Adrenal gland (tissue), 12 donors: ENCODE results near the gene ZNF548. TPM values are rescaled to one million over a fixed set of nuclear protein-coding genes. Genes with fewer than 3 reads are reported as not detected.
"Not testable (repeated sequence)": the region's sequence is repeated elsewhere in the genome, so short reads cannot be mapped to it uniquely, and the experiment has no call there.

Experiments used
- DNase-seq, 7 donors: peaks; one replicate each; pipeline ENCODE4 v3.0.0-alpha.2; 2019 to 2020
- H3K27ac ChIP-seq, 5 donors: fragments of 200-600 bp; sonication (generic) in 4 of 5; 1 replicate in 3 of 5; 2 replicates in 2 of 5; pipeline versions ENCODE4 v1.5.1 to v1.8.0; 2016 to 2020; ENCODE audit warnings: mild to moderate bottlenecking in 1 of 5
- H3K27me3 ChIP-seq: fragments of 200-600 bp; 2 replicates; pipeline ENCODE4 v1.8.0; 2021
- H3K36me3 ChIP-seq, 2 donors: fragments of 200-600 bp; replicated peaks in 1 of 2; 1 replicate in 1 of 2; 2 replicates in 1 of 2; pipeline versions ENCODE4 v1.5.1 to v1.8.0; 2018 to 2022
- H3K4me1 ChIP-seq, 2 donors: fragments of 200-600 bp; replicated peaks in 1 of 2; 1 replicate in 1 of 2; 2 replicates in 1 of 2; pipeline versions ENCODE4 v1.5.1 to v1.8.0; 2018 to 2021
- H3K4me3 ChIP-seq, 4 donors: fragments of 200-600 bp; sonication (generic) in 3 of 4; one replicate each; pipeline ENCODE4 v1.5.1; 2016 to 2018
- H3K9me3 ChIP-seq, 3 donors: fragments of 200-600 bp; sonication (generic) in 1 of 3; replicated peaks in 1 of 3; 1 replicate in 2 of 3; 2 replicates in 1 of 3; pipeline versions ENCODE4 v1.5.1 to v1.8.0; 2016 to 2021
- POLR2A ChIP-seq, 2 donors: fragments of 450-650 bp; IDR thresholded peaks; one replicate each; pipeline ENCODE4 v1.6.1; 2017; ENCODE audit warnings: antibody characterized with exemption in 2 of 2, mild to moderate bottlenecking in 2 of 2, moderate library complexity in 1 of 2
- WGBS, 4 donors: extraction: QIAGEN DNeasy Blood & Tissue Kit in 2 of 4; methylation state at CpG; one replicate each; pipeline versions ENCODE4 v1.1.5 to v1.1.7; 2013 to 2017; 5-methylcytosine and 5-hydroxymethylcytosine counted together
- intact Hi-C, 2 donors: fragments of 100-400 bp; cut with DNase I; formaldehyde crosslinking; loops; one replicate each; pipeline versions ENCODE4 v1.14.1 to v1.15.0; 2022 to 2023
- polyA plus RNA-seq, 3 donors: library from polyadenylated mRNA; stranded (reverse); fragments of 200-250 nt in 2 of 3; fragments of 350-450 nt in 1 of 3; fragmentation: Illumina TruSeq in 1 of 3; extraction: RNeasy Lipid Tissue Mini Kit (QIAGEN cat#74804) in 1 of 3; gene quantifications; one replicate each; pipeline ENCODE4 v1.2.3, GENCODE V29; 2013 to 2014
- total RNA-seq, 9 donors: library from RNA; depleted of rRNA in 4 of 9; stranded (reverse); fragments of >200 nt in 4 of 9; fragments of 120-200 nt in 1 of 9; fragmentation: NEBNext Ultra II Directional in 1 of 9; extraction: Animal tissue kit (Norgen Biotek cat#: 25700) in 1 of 9; gene quantifications; one replicate each; pipeline versions ENCODE4 v1.1.0 to v1.2.4, GENCODE V29; 2013 to 2023
- TF ChIP-seq, protein P1 (sequence below), 6 experiments: fragments of 450-650 bp in 4 of 6; fragments of 200-600 bp in 2 of 6; sonication (generic) in 1 of 6; IDR thresholded peaks; 1 replicate in 5 of 6; 2 replicates in 1 of 6; pipeline versions ENCODE4 v1.5.1 to v1.8.0; 2016 to 2021; ENCODE audit warnings: antibody characterized with exemption in 6 of 6, mild to moderate bottlenecking in 2 of 6, moderate library complexity in 1 of 6
- donor health status: healthy with polysubstance abuse.
- donor health status: Bipolar disorder and iron deficiency.
- donor health status: DM: yes; HTN: yes; CAD: no.
- donor health status: DM: no; HTN: no; CAD: no.
- donor health status: DM: no; HTN: no; CAD: no.
- donor health status: DM: yes; HTN: yes; CAD: no.

Gene ZNF548
- total and polyA plus RNA-seq, 12 donors = 4.6 to 21.7 (median 13.2) TPM

DNA sequence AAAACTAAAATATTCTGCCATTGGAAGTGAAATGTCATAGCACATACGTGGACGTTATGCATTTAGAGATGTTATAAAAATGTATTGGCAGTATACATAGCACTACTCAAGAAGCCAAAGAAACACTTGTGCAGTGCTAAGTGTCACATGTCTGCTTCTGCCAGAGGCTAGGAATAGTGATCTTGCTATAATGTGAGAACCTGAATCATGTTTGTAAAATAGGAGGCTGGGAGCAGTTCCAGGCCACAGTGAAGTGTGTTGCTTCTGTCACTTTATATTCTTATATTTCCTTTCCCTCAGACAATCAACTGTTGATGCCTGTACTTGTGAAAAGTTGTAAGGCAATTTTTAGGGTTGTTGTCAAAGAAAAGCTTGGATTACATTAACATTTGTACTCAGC lies 22.9 kb upstream of the ZNF548 start:
- H3K27me3 ChIP-seq = no peaks in the 10 kb centered on the region
- WGBS, 4 donors = 91 to 93% (median 92%) methylated on average over 2 of the region's 2 CpGs
- H3K4me3 ChIP-seq = no peak overlapping the region
- TF ChIP-seq, protein P1, sequence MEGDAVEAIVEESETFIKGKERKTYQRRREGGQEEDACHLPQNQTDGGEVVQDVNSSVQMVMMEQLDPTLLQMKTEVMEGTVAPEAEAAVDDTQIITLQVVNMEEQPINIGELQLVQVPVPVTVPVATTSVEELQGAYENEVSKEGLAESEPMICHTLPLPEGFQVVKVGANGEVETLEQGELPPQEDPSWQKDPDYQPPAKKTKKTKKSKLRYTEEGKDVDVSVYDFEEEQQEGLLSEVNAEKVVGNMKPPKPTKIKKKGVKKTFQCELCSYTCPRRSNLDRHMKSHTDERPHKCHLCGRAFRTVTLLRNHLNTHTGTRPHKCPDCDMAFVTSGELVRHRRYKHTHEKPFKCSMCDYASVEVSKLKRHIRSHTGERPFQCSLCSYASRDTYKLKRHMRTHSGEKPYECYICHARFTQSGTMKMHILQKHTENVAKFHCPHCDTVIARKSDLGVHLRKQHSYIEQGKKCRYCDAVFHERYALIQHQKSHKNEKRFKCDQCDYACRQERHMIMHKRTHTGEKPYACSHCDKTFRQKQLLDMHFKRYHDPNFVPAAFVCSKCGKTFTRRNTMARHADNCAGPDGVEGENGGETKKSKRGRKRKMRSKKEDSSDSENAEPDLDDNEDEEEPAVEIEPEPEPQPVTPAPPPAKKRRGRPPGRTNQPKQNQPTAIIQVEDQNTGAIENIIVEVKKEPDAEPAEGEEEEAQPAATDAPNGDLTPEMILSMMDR (IDR thresholded peaks at IDR 0.05) = no peak
- no peak for TF ChIP-seq POLR2A (IDR thresholded peaks at IDR 0.05)
- no peak overlapping the region for H3K27ac ChIP-seq
- H3K4me1 ChIP-seq = peaks cover 16 to 22% of the 10 kb centered on the region in 2 donors
- no peak for DNase-seq
- peaks cover 0 to 2% of the 10 kb centered on the region in 2 donors for H3K36me3 ChIP-seq
- intact Hi-C loops = no loop called here
- H3K9me3 ChIP-seq = no peaks in the 10 kb centered on the region

- Histone ChIP-seq H3K27ac (no peak overlapping the region), H3K9me3 (peaks cover 0 to 21% (median 0%) of the 10 kb centered on the region in 3 donors), H3K27me3 (no peaks in the 10 kb centered on the region), H3K4me1 (no peaks in the 10 kb centered on the region), H3K4me3 (no peak overlapping the region), H3K36me3 (peaks cover 0 to 25% of the 10 kb centered on the region in 2 donors)
- no peak for TF ChIP-seq POLR2A (IDR thresholded peaks at IDR 0.05)
- TF ChIP-seq, protein P1 (IDR thresholded peaks at IDR 0.05) = no peak
- intact Hi-C loops = no loop called here
- WGBS, 4 donors = 90 to 97% (median 96%) methylated on average over 4 to 6 of the region's 6 CpGs
- no peak for DNase-seq
Measured at GRCh38 chr19:57374179-57374578, 15.5 kb upstream of the ZNF548 start.

GRCh38 chr19:57374647-57375046 lies 15.0 kb upstream of the ZNF548 start:
- H3K27ac ChIP-seq, H3K27me3 ChIP-seq, H3K4me1 ChIP-seq, DNase-seq, intact Hi-C loops, H3K4me3 ChIP-seq: not testable (repeated sequence)
- peaks cover 0 to 21% (median 0%) of the 10 kb centered on the region in 3 donors for H3K9me3 ChIP-seq
- peaks cover 0 to 25% of the 10 kb centered on the region in 2 donors for H3K36me3 ChIP-seq
- 95 to 98% (median 97%) methylated on average over 2 of the region's 2 CpGs for WGBS, 4 donors

GRCh38 chr19:57376151-57376550 lies 13.5 kb upstream of the ZNF548 start:
- WGBS, 4 donors = 91 to 98% (median 95%) methylated on average over 6 of the region's 6 CpGs
- DNase-seq = no peak
- Histone ChIP-seq H3K36me3 (peaks cover 0 to 25% of the 10 kb centered on the region in 2 donors), H3K9me3 (peaks cover 0 to 21% (median 0%) of the 10 kb centered on the region in 3 donors), H3K4me1 (no peaks in the 10 kb centered on the region), H3K4me3 (no peak overlapping the region), H3K27ac (no peak overlapping the region), H3K27me3 (no peaks in the 10 kb centered on the region)
- TF ChIP-seq POLR2A (IDR thresholded peaks at IDR 0.05) = no peak
- TF ChIP-seq, protein P1 (IDR thresholded peaks at IDR 0.05) = no peak
- intact Hi-C loops = no loop called here

- Histone ChIP-seq H3K9me3 (peaks cover 0 to 21% (median 0%) of the 10 kb centered on the region in 3 donors), H3K4me3 (no peak overlapping the region), H3K27me3 (no peaks in the 10 kb centered on the region), H3K27ac (no peak overlapping the region), H3K36me3 (peaks cover 0 to 15% of the 10 kb centered on the region in 2 donors), H3K4me1 (no peaks in the 10 kb centered on the region)
- 95 to 97% (median 97%) methylated on average over 3 of the region's 3 CpGs for WGBS, 4 donors
- DNase-seq = no peak
- intact Hi-C loops = no loop called here
- TF ChIP-seq, protein P1 (IDR thresholded peaks at IDR 0.05) = no peak
- no peak for TF ChIP-seq POLR2A (IDR thresholded peaks at IDR 0.05)
Measured at GRCh38 chr19:57377498-57378146, 12.0 kb upstream of the ZNF548 start.
